ENCODE data around the gene EXOSC10. TPM values are rescaled to one million over a fixed set of nuclear protein-coding genes. Genes with fewer than 3 reads are reported as not detected.
"Not testable (repeated sequence)": the region's sequence is repeated elsewhere in the genome, so short reads cannot be mapped to it uniquely, and the experiment has no call there.

EXOSC10 gene
- polyA plus RNA-seq, 1 donor (not counting 4 experiments of a cell fraction or from before 2014, with no cell fraction given), result 61.2 TPM

DNA sequence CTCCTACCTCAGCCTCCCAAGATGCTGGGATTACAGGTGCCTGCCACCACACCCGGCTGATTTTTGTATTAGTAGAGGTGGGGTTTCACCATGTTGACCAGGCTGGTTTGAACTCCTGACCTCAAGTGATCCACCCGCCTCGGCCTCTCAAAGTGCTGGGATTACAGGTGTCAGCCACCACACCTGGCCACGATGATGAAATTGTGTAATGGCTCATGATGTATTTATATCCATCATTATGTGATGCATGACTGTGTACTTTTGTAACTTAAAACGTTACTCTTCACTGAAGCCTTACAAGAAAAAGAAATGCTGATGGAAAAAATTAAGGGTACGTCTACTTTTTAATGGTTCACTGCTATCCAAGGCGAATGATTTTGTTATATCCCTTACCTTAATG lies 79.7 kb downstream of the EXOSC10 start:
- Histone ChIP-seq H3K9me3 (ENCODE audit: control insufficient read depth, low read depth, low read length) (no peaks in the 10 kb centered on the region), H3K4me2 (ENCODE audit: control insufficient read depth, extremely low read depth, insufficient read depth, low read depth, low read length) (no peak overlapping the region), H2AFZ (ENCODE audit: control insufficient read depth, low read length) (no peak overlapping the region), H3K79me2 (ENCODE audit: control insufficient read depth, insufficient read depth, low read length) (peaks cover 45% of the 10 kb centered on the region), H3K27me3 (ENCODE audit: control insufficient read depth, extremely low read depth, insufficient read depth, low read length) (no peaks in the 10 kb centered on the region), H3K4me3 (ENCODE audit: control insufficient read depth in 2 of 3, extremely low read depth in 1 of 3, insufficient read depth in 2 of 3, low read depth in 1 of 3, low read length in 3 of 3) (no peak overlapping the region), H4K20me1 (ENCODE audit: control insufficient read depth, extremely low read depth, insufficient read depth, low read length) (peaks cover 23% of the 10 kb centered on the region), H3K27ac (ENCODE audit: control insufficient read depth, insufficient read depth, low read length) (no peak overlapping the region), H3K4me1 (ENCODE audit: control insufficient read depth, extremely low read depth, insufficient read depth, low read length) (peaks cover 8% of the 10 kb centered on the region), H3K36me3 (ENCODE audit: control insufficient read depth in 2 of 2, extremely low read depth in 1 of 2, insufficient read depth in 2 of 2, low read length in 2 of 2) (peaks cover 25 to 47% of the 10 kb centered on the region in 2 experiments), H3K9ac (ENCODE audit: control insufficient read depth, extremely low read depth, insufficient read depth, low read length) (no peak overlapping the region), H3K9me1 (ENCODE audit: control insufficient read depth, extremely low read depth, insufficient read depth, low read length) (no peaks in the 10 kb centered on the region)
- TF ChIP-seq, protein P1, sequence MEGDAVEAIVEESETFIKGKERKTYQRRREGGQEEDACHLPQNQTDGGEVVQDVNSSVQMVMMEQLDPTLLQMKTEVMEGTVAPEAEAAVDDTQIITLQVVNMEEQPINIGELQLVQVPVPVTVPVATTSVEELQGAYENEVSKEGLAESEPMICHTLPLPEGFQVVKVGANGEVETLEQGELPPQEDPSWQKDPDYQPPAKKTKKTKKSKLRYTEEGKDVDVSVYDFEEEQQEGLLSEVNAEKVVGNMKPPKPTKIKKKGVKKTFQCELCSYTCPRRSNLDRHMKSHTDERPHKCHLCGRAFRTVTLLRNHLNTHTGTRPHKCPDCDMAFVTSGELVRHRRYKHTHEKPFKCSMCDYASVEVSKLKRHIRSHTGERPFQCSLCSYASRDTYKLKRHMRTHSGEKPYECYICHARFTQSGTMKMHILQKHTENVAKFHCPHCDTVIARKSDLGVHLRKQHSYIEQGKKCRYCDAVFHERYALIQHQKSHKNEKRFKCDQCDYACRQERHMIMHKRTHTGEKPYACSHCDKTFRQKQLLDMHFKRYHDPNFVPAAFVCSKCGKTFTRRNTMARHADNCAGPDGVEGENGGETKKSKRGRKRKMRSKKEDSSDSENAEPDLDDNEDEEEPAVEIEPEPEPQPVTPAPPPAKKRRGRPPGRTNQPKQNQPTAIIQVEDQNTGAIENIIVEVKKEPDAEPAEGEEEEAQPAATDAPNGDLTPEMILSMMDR (optimal IDR thresholded peaks at IDR 0.05 in 1 of 3, IDR thresholded peaks at IDR 0.05 in 1 of 3, conservative IDR thresholded peaks at IDR 0.05 in 1 of 3; ENCODE audit: extremely low read depth in 1 of 3, insufficient read depth in 2 of 3, low read length in 3 of 3), result no peak
- TF ChIP-seq EZH2 (IDR thresholded peaks at IDR 0.05; ENCODE audit: low read length), result no peak
- FAIRE-seq (no peak), DNase-seq (ENCODE audit: low read depth, low spot score) (no peak)
- dilution Hi-C loops (cut with MboI; ENCODE audit: extremely low pct_ligation_motif_present, low sequenced_read_pairs), result no loop called here

DNA sequence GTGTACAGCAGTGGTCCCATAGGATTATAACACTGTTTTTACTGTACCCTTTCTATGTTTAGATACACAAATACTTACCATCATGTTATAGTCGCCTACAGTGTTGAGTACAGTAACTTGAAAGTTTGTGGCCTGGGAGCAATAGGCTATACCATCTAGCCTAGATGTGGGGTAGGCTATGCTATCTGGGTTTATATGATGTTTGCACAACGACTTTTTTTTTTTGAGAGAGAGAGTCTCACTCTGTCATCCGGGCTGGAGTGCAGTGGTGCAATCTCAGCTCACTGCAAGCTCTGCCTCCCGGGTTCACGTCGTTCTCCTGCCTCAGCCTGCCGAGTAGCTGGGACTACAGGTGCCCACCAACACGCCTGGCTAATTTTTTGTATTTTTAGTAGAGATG lies 80.3 kb downstream of the EXOSC10 start:
- H3K4me3 ChIP-seq (ENCODE audit: control insufficient read depth in 2 of 3, extremely low read depth in 1 of 3, insufficient read depth in 2 of 3, low read depth in 1 of 3, low read length in 3 of 3); H3K9me3 ChIP-seq (ENCODE audit: control insufficient read depth, low read depth, low read length); H3K27me3 ChIP-seq (ENCODE audit: control insufficient read depth, extremely low read depth, insufficient read depth, low read length); dilution Hi-C loops (cut with MboI; ENCODE audit: extremely low pct_ligation_motif_present, low sequenced_read_pairs); H3K27ac ChIP-seq (ENCODE audit: control insufficient read depth, insufficient read depth, low read length); H3K4me1 ChIP-seq (ENCODE audit: control insufficient read depth, extremely low read depth, insufficient read depth, low read length); H3K4me2 ChIP-seq (ENCODE audit: control insufficient read depth, extremely low read depth, insufficient read depth, low read depth, low read length); H3K9ac ChIP-seq (ENCODE audit: control insufficient read depth, extremely low read depth, insufficient read depth, low read length); H3K9me1 ChIP-seq (ENCODE audit: control insufficient read depth, extremely low read depth, insufficient read depth, low read length); H2AFZ ChIP-seq (ENCODE audit: control insufficient read depth, low read length); FAIRE-seq; DNase-seq (ENCODE audit: low read depth, low spot score): not testable (repeated sequence)
- Histone ChIP-seq H3K36me3 (ENCODE audit: control insufficient read depth in 2 of 2, extremely low read depth in 1 of 2, insufficient read depth in 2 of 2, low read length in 2 of 2) (peaks cover 27 to 51% of the 10 kb centered on the region in 2 experiments), H3K79me2 (ENCODE audit: control insufficient read depth, insufficient read depth, low read length) (peaks cover 52% of the 10 kb centered on the region), H4K20me1 (ENCODE audit: control insufficient read depth, extremely low read depth, insufficient read depth, low read length) (peaks cover 23% of the 10 kb centered on the region)

Other genes starting within 250 kb of the EXOSC10 start
- 87.1 to 177 TPM (median 109 TPM) in 3 replicates for gene TARDBP, start 87.2 kb downstream of the EXOSC10 start, polyA plus RNA-seq
- gene MASP2, start 52.6 kb downstream of the EXOSC10 start, polyA plus RNA-seq, result 0.03 TPM in 3 replicates
- 32.8 to 193 TPM (median 32.8 TPM) in 3 replicates for gene SRM, start 39.9 kb downstream of the EXOSC10 start, polyA plus RNA-seq
- not detected in 3 replicates for gene ANGPTL7, start 89.5 kb upstream of the EXOSC10 start, polyA plus RNA-seq
- 30.2 to 34.2 TPM (median 31.5 TPM) in 3 replicates for gene MTOR, start 162.7 kb upstream of the EXOSC10 start, polyA plus RNA-seq
- 9.7 to 15.9 TPM (median 9.9 TPM) in 3 replicates for gene UBIAD1, start 173.3 kb upstream of the EXOSC10 start, polyA plus RNA-seq

Data from keratinocyte (primary cell).